VCaP (cell line): ENCODE measurements around the gene KDM1B.
A peak's percentile ranks its signal among the peaks of the same experiment; 100 is the strongest.

Experiments
- H3K27ac ChIP-seq: fragments of 450-650 bp; 2 replicates; pipeline ENCODE4 v1.5.1; 2017
- TF ChIP-seq, protein P1 (sequence below): fragments of 450-650 bp; conservative IDR thresholded peaks from 2 replicates; pipeline ENCODE4 v1.5.1; 2017; ENCODE audit warnings: mild to moderate bottlenecking, moderate library complexity

KDM1B gene

DNA sequence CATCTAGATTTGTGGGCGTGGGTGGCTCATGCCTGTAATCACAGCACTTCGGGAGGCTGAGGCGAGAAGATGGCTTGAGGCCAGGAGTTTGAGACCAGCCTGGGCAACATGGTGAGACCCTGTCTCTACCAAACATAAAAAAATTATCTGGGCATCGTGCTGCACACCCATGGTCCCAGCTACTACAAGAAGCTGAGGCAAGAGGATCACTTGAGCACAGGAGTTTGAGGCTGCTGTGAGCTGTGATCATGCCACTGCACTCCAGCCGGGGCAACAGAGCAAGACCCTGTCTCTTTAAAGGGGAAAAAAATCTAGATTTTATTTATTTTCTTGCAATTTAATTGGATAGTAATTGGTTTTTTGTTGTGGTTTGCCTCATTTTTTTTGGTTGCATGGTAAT is 55.5 kb downstream of the KDM1B start:
- peak overlapping the region; percentile 51; the same call in 1 of the 2 replicates for H3K27ac ChIP-seq
- TF ChIP-seq, protein P1, sequence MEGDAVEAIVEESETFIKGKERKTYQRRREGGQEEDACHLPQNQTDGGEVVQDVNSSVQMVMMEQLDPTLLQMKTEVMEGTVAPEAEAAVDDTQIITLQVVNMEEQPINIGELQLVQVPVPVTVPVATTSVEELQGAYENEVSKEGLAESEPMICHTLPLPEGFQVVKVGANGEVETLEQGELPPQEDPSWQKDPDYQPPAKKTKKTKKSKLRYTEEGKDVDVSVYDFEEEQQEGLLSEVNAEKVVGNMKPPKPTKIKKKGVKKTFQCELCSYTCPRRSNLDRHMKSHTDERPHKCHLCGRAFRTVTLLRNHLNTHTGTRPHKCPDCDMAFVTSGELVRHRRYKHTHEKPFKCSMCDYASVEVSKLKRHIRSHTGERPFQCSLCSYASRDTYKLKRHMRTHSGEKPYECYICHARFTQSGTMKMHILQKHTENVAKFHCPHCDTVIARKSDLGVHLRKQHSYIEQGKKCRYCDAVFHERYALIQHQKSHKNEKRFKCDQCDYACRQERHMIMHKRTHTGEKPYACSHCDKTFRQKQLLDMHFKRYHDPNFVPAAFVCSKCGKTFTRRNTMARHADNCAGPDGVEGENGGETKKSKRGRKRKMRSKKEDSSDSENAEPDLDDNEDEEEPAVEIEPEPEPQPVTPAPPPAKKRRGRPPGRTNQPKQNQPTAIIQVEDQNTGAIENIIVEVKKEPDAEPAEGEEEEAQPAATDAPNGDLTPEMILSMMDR, result no peak

DNA sequence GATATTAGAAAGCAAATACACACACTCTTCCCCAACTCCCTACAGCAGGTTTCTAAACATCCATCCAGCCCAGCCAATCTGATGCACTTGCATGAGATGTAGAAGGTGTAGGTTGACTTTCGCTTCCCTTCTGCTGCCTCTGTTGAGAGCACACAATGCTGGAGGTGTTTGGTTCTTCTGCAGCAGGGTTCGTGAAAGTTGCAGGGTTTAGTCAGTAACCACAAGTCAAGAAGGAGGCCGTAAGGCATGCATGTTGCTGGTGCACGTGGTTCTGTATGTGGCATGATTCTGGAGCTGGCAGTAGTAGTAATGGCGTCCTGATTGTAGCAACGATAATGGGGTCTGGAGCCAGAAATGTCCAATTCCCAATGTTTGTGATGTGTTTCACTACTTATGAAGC is 56.1 kb downstream of the KDM1B start:
- H3K27ac ChIP-seq, result no peak overlapping the region
- TF ChIP-seq, protein P1, result no peak

DNA sequence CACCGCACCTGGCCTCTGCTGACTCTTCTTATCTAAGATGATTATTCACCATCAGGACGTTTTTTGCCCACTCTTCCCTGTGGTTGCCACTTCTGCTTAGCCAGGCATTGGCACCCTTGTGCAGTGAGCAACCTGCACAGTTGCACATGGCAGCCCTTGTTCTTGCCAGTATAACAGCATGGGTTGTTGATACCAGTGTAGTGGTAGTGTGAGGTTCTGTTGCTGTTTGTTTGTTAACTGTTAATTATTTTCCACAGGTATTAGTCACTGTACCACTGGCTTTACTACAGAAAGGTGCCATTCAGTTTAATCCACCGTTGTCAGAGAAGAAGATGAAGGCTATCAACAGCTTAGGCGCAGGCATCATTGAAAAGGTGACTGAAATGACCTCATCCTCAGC is 57.0 kb downstream of the KDM1B start:
- TF ChIP-seq, protein P1, result no peak
- H3K27ac ChIP-seq, result peak overlapping the region; percentile 33; the same call in 1 of the 2 replicates

DNA sequence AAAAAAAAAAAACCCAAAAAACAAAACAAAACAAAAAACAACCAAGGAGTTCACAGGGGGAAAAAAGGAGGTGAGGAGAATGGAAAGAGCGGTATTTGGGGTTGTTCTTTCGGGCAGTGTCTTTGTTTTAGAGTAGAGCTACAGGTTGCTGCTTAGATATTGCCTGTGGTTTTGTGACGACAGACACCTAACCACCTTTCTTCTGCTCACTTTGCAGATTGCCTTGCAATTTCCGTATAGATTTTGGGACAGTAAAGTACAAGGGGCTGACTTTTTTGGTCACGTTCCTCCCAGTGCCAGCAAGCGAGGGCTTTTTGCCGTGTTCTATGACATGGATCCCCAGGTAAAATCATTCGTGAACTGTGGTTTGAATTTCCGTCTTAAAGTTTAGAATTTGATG is 58.2 kb downstream of the KDM1B start:
- H3K27ac ChIP-seq, result peak overlapping the region; percentile 33; the same call in 1 of the 2 replicates
- TF ChIP-seq, protein P1, result no peak

DNA sequence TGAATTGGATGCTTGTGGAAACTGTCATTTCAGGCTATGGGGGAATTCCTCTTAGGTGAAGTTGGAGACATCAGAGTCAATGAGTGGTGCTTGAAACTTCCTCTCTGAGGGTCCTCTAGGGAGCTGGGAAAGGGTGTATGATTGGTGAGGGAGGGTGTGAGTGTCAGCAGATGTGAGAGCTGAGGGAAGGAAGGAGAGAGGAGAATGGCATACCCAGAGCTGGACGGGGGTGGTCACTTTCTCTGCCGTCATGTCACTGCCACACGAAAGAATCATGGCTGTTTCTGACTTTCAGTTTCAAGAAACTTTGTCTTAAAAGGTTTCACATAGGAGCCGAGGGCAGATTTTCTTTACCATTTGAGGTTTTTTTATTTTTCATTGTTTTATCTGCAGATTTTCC is 58.8 kb downstream of the KDM1B start:
- no peak overlapping the region for H3K27ac ChIP-seq
- TF ChIP-seq, protein P1, result no peak

DNA sequence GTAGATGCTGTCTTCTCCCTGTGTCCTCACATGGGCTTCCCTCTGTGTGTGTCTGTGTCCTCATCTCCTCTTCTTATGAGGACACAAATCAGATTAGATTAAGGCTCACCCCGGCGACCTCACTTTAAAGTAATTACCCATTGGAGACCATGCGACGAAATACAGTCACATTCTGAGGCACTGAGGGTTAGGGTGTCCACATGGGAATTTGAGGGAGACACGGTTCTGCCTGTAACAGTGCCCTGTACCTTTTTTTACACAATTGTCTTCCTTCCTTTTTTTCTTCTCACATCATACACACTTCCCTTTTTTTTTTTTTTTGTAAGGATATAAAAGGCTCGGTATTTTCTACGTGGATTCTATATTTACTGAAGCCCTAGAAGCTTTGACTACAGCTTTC is 60.2 kb downstream of the KDM1B start:
- TF ChIP-seq, protein P1, result no peak
- no peak overlapping the region for H3K27ac ChIP-seq

DNA sequence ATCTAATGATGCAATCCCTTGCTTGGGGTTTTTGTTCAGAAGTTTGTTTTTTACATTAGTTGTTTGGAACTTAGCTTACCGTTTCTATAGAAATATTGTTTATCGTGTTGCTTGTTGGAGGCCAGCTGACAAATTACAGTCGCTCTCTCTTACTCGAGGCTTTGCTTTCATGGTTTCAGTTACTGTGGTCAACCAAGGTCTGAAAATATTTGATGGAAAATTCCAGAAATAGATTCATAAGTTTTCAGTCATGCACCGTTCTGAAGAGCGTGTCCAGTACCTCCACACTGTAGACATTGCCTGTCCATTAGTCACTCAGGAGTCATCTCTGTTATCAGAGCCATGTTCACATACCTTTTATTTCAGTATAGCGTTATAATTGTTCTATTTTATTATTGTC is 61.2 kb downstream of the KDM1B start:
- TF ChIP-seq, protein P1, result no peak
- no peak overlapping the region for H3K27ac ChIP-seq

DNA sequence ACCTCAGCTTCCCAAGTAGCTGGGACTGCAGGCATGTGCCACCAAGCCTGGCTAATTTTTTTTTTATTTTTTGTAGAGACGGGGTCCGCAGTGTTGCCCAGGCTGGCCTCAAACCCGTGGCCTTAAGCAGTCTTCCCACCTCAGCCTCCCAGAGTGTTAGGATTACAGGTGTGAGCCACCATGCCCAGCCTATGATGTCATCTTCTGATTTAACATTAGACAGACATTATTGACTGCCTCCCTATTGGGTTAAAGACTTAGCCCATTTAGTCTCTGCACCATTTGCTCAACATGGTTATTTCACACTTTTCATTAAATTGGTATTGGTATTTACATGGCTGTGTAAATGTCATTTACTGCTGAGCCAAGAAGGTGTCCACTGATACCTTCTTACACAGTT is 63.0 kb downstream of the KDM1B start:
- TF ChIP-seq, protein P1, result no peak
- no peak overlapping the region for H3K27ac ChIP-seq
